Breast epithelium (tissue), 3 donors: ENCODE results near the gene ZNF813.
"Not testable (repeated sequence)": the region's sequence is repeated elsewhere in the genome, so short reads cannot be mapped to it uniquely, and the experiment has no call there.

Source experiments
- CTCF ChIP-seq, 3 donors: fragments of 450-650 bp; IDR thresholded peaks; one replicate each; pipeline ENCODE4 v1.5.1; 2016 to 2017; ENCODE audit warnings: antibody characterized with exemption in 3 of 3, mild to moderate bottlenecking in 3 of 3, moderate library complexity in 3 of 3
- POLR2A ChIP-seq: fragments of 450-650 bp; IDR thresholded peaks from one replicate; pipeline ENCODE4 v1.6.1; 2016; ENCODE audit warnings: antibody characterized with exemption, mild to moderate bottlenecking, moderate library complexity
- POLR2AphosphoS5 ChIP-seq, 3 donors: sonication (generic); formaldehyde crosslinking; IDR thresholded peaks; one replicate each; pipeline ENCODE4 v1.6.1; 2017; ENCODE audit warnings: antibody characterized with exemption in 3 of 3

GRCh38 chr19:53447196-53447595 lies 20.3 kb upstream of the ZNF813 start:
- not testable (repeated sequence) for TF ChIP-seq CTCF (IDR thresholded peaks at IDR 0.05); POLR2A; POLR2AphosphoS5 (IDR thresholded peaks at IDR 0.05)
